GM12865 (cell line): ENCODE measurements around the gene CEP112.
A peak's percentile ranks its signal among the peaks of the same experiment; 100 is the strongest.

Experiments used
- DNase-seq: peaks from one replicate; pipeline ENCODE4 v3.0.0; 2010; ENCODE audit warnings: low read depth
- H3K4me3 ChIP-seq: 2 replicates; pipeline ENCODE4 v1.5.1; 2011; ENCODE audit warnings: mild to moderate bottlenecking, low read depth, low read length, control low read depth
- TF ChIP-seq, protein P1 (sequence below): IDR thresholded peaks from 2 replicates; pipeline ENCODE4 v1.5.1; 2011; ENCODE audit warnings: low read length, control low read depth, low read depth, inconsistent platforms; ENCODE audit not compliant: insufficient read depth; ENCODE audit errors: missing control alignments

CEP112 gene

DNA sequence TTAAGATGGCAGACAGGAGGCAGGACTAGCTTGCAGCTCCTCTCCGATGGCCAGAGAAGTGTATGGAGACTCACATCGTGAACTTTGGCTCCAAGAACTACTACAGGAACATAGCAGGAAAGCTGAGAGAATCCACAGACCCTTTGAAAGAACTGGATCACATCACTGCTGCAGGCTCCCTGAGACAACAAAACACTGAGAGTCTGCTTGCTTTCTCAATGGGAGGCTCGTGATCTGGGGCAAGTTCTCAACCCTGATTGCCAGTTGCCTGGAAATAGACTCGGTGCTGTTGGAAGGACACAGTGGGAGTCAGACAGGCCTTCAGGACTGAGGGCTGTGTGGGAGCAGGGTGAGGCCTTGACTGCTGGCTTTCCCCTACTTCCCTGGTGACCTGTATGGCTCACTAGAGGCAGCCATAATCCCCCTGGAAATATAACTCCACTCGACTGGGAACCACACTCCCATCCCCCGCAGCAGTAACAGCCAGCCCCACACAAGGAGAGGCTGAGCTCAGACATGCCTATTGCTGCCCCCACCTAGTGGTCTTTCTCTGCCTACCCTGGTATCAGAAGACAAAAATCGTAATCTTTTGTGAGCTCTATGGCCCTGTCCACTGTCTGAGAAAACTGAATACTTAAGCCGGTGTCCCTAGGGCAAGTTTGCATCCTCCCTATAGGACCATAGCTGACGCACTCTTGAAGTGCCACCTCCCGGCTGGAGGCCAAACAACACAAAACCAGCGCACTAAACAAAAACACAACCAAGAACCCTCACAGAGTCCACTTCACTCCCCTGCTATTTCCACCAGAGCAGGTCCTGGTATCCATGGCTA, 238.4 kb downstream of the CEP112 start:
- no peak for DNase-seq
- H3K4me3 ChIP-seq: no peak overlapping the region
- TF ChIP-seq, protein P1, sequence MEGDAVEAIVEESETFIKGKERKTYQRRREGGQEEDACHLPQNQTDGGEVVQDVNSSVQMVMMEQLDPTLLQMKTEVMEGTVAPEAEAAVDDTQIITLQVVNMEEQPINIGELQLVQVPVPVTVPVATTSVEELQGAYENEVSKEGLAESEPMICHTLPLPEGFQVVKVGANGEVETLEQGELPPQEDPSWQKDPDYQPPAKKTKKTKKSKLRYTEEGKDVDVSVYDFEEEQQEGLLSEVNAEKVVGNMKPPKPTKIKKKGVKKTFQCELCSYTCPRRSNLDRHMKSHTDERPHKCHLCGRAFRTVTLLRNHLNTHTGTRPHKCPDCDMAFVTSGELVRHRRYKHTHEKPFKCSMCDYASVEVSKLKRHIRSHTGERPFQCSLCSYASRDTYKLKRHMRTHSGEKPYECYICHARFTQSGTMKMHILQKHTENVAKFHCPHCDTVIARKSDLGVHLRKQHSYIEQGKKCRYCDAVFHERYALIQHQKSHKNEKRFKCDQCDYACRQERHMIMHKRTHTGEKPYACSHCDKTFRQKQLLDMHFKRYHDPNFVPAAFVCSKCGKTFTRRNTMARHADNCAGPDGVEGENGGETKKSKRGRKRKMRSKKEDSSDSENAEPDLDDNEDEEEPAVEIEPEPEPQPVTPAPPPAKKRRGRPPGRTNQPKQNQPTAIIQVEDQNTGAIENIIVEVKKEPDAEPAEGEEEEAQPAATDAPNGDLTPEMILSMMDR: no peak

DNA sequence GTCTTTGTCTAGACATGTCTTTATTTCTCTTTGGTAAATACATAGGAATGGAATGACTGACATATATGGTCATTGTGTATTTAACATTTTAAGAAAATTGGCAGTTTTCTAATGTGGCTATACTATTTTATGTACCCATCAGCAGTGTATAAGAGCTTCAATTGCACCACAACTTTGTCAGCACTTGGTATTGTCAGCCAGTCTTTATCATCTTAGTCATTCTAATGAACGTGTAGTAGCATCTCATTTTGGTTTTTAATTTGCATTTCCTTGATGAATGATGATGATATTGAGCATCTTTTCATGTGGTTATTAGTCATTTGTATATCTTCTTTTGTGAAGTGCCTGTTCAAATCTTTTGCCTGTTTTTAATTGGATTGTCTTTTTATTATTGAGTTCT, 239.3 kb downstream of the CEP112 start:
- DNase-seq: no peak
- TF ChIP-seq, protein P1: no peak
- H3K4me3 ChIP-seq: no peak overlapping the region

DNA sequence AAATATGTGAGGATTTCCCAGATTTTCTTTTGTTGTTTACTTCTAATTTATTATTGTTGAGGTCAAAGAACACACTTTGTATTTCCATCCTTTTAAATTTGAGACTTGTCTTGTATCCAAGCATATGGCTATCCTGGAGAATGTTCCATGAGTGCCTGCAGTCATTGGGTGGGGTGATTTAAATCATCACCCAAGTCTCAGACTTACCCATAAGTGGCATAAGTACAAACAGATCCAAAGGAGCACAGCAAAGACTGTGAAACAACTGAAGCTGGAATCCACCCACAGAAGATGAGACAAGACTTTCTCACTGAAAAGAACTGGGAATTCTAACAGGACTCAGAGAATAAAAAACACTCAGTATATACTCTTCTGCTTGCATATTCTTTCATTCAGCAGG, 239.9 kb downstream of the CEP112 start:
- DNase-seq: no peak

DNA sequence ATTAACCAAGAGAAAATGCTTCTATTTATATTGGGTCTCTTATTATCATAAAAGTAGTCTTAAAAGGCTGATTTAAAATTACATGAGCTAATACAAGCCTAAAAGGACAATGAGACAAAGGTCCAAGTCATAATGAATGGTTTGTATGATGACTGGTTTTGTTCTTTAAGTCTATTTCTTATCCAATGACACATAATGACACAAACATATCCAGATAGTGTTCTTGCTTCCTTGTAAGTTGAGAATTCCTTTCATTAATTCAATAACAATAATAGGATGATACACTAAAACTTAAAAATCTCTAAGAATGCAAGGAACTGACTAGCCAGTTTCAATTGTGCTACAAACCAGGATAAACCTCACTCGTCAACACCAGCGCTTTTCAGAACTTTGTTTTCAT, 244.1 kb downstream of the CEP112 start:
- DNase-seq: no peak
- H3K4me3 ChIP-seq: no peak overlapping the region
- TF ChIP-seq, protein P1: no peak

More for the DNA sequence above, 239.9 kb downstream of the CEP112 start:
- no peak overlapping the region for H3K4me3 ChIP-seq
- TF ChIP-seq, protein P1: no peak

DNA sequence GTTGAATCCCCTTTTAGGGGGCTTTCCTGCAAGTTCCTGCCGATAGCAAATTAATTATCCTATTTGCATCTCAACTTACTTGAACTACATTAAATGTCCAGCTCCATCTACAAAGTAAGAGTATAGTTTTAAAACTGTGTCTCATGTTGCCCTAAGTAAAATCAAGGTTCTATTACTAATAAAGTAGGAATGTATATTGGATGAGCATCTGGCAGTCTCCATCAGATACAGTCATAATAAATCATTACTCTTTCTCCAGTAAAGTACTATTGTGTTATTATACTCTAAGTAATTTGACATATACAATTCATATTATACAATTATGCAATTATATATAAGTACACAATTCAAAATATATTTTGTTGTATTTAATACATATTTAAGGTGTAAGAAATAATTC, 249.3 kb downstream of the CEP112 start:
- no peak overlapping the region for H3K4me3 ChIP-seq
- DNase-seq: no peak
- TF ChIP-seq, protein P1: no peak

DNA sequence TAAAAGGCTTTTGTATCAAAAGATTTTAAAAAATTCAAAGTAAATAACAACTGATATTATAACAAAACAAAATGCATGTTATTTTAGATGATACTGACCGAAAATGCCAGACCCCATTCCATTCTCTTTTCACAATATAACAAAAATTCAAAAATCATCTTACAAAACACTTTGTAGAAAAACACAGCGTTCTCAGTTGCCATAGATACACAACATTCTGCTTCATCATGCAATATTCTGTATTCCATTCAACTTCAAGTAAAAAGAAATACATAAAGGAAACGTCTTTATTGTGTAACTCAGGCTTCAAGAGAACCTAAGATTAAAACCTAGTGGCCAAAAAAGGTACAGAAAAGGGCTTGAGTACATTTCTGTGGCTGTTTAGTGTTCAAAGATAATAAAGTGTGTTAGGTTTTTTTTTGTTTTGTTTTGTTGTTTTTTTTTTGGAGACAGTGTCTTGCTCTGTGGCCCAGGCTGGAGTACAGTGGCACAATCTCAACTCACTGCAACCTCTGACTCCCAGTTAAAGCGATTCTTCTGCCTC, 250.5 kb downstream of the CEP112 start:
- TF ChIP-seq, protein P1: peak; percentile 7
- DNase-seq: no peak
- H3K4me3 ChIP-seq: no peak overlapping the region
